GM23338 (cell line): Measurements from ENCODE around the gene PARL.

Source experiments
- CREB1 ChIP-seq: fragments of 250-450 bp; sonication (Bioruptor Pico); IDR thresholded peaks from 2 replicates; pipeline ENCODE4 v1.5.0; 2020; ENCODE audit warnings: low read depth, mild to moderate bottlenecking, moderate library complexity
- EZH2 ChIP-seq: fragments of 200-600 bp; sonication (generic); IDR thresholded peaks from one replicate; pipeline ENCODE4 v1.8.0; 2017; ENCODE audit warnings: antibody characterized with exemption, mild to moderate bottlenecking, low read depth; ENCODE audit not compliant: unreplicated experiment
- EZH2phosphoT487 ChIP-seq: fragments of 200-600 bp; sonication (generic); IDR thresholded peaks from one replicate; pipeline ENCODE4 v1.8.1; 2018; ENCODE audit warnings: antibody characterized with exemption; ENCODE audit not compliant: unreplicated experiment
- JUNB ChIP-seq: IDR thresholded peaks from one replicate; pipeline ENCODE4 v1.6.1; 2016; ENCODE audit warnings: antibody characterized with exemption; ENCODE audit not compliant: unreplicated experiment
- NANOG ChIP-seq: IDR thresholded peaks from 2 replicates; pipeline ENCODE4 v1.6.1; 2016; ENCODE audit warnings: antibody characterized with exemption, borderline replicate concordance
- POLR2AphosphoS5 ChIP-seq: IDR thresholded peaks from 2 replicates; pipeline ENCODE4 v1.6.1; 2016; ENCODE audit warnings: antibody characterized with exemption, low read depth
- STAT1 ChIP-seq: IDR thresholded peaks from one replicate; pipeline ENCODE4 v1.6.1; 2016; ENCODE audit warnings: antibody characterized with exemption; ENCODE audit not compliant: unreplicated experiment
- TF ChIP-seq, protein P1 (sequence below), 2 experiments: fragments of 200-600 bp in 1 of 2; sonication (generic) in 1 of 2; conservative IDR thresholded peaks; 2 replicates each; pipeline versions ENCODE4 v1.5.1 to v1.6.1; 2016 to 2017; ENCODE audit warnings: antibody characterized with exemption in 2 of 2, low read depth in 2 of 2, mild to moderate bottlenecking in 2 of 2, moderate library complexity in 1 of 2
- TF ChIP-seq, protein P2 (sequence below): IDR thresholded peaks from one replicate; pipeline ENCODE4 v1.6.1; 2018; ENCODE audit warnings: antibody characterized with exemption; ENCODE audit not compliant: unreplicated experiment

- TF ChIP-seq, protein P1, sequence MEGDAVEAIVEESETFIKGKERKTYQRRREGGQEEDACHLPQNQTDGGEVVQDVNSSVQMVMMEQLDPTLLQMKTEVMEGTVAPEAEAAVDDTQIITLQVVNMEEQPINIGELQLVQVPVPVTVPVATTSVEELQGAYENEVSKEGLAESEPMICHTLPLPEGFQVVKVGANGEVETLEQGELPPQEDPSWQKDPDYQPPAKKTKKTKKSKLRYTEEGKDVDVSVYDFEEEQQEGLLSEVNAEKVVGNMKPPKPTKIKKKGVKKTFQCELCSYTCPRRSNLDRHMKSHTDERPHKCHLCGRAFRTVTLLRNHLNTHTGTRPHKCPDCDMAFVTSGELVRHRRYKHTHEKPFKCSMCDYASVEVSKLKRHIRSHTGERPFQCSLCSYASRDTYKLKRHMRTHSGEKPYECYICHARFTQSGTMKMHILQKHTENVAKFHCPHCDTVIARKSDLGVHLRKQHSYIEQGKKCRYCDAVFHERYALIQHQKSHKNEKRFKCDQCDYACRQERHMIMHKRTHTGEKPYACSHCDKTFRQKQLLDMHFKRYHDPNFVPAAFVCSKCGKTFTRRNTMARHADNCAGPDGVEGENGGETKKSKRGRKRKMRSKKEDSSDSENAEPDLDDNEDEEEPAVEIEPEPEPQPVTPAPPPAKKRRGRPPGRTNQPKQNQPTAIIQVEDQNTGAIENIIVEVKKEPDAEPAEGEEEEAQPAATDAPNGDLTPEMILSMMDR (conservative IDR thresholded peaks at IDR 0.05; ENCODE audit: low read depth in 2 of 2), result no peak
- TF ChIP-seq EZH2phosphoT487 (no peak), EZH2 (no peak), POLR2AphosphoS5 (no peak), CREB1 (CRISPR knock-in tag) (no peak), STAT1 (no peak), JUNB (no peak), NANOG (no peak)
- TF ChIP-seq, protein P2, sequence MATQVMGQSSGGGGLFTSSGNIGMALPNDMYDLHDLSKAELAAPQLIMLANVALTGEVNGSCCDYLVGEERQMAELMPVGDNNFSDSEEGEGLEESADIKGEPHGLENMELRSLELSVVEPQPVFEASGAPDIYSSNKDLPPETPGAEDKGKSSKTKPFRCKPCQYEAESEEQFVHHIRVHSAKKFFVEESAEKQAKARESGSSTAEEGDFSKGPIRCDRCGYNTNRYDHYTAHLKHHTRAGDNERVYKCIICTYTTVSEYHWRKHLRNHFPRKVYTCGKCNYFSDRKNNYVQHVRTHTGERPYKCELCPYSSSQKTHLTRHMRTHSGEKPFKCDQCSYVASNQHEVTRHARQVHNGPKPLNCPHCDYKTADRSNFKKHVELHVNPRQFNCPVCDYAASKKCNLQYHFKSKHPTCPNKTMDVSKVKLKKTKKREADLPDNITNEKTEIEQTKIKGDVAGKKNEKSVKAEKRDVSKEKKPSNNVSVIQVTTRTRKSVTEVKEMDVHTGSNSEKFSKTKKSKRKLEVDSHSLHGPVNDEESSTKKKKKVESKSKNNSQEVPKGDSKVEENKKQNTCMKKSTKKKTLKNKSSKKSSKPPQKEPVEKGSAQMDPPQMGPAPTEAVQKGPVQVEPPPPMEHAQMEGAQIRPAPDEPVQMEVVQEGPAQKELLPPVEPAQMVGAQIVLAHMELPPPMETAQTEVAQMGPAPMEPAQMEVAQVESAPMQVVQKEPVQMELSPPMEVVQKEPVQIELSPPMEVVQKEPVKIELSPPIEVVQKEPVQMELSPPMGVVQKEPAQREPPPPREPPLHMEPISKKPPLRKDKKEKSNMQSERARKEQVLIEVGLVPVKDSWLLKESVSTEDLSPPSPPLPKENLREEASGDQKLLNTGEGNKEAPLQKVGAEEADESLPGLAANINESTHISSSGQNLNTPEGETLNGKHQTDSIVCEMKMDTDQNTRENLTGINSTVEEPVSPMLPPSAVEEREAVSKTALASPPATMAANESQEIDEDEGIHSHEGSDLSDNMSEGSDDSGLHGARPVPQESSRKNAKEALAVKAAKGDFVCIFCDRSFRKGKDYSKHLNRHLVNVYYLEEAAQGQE, result no peak
Measured at GRCh38 chr3:183822631-183823030, 62.0 kb downstream of the PARL start.
